ENCODE results near the gene KRTAP5-10. TPM values are rescaled to one million over a fixed set of nuclear protein-coding genes. Genes with fewer than 3 reads are reported as not detected.
A peak's percentile ranks its signal among the peaks of the same experiment; 100 is the strongest.
"Not testable (repeated sequence)": the region's sequence is repeated elsewhere in the genome, so short reads cannot be mapped to it uniquely, and the experiment has no call there.

Gene KRTAP5-10
- total and polyA plus RNA-seq, 8 donors = 0.14 to 0.27 TPM; not detected in 6

DNA sequence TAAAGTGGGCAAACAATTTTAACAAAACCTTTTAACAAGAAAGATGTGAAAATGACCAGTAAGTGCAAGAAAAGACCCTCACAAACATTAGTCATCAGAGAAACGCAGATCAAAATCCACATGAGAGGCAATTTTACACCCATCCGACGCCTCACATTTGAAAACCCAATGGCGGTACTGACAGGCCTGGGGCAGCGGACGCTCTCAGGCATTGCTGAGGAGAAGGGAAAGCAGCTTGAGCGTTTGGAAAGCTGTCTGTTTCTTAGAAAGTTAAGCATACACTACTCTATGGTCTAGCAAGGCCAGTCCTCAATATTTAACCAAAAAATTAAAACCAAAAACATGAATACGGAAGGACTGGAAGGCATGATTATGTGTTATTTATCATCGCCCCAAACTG, 29.5 kb upstream of the KRTAP5-10 start:
- intact Hi-C loops (cut with DNase I) = no loop called here
- TF ChIP-seq, protein P1, sequence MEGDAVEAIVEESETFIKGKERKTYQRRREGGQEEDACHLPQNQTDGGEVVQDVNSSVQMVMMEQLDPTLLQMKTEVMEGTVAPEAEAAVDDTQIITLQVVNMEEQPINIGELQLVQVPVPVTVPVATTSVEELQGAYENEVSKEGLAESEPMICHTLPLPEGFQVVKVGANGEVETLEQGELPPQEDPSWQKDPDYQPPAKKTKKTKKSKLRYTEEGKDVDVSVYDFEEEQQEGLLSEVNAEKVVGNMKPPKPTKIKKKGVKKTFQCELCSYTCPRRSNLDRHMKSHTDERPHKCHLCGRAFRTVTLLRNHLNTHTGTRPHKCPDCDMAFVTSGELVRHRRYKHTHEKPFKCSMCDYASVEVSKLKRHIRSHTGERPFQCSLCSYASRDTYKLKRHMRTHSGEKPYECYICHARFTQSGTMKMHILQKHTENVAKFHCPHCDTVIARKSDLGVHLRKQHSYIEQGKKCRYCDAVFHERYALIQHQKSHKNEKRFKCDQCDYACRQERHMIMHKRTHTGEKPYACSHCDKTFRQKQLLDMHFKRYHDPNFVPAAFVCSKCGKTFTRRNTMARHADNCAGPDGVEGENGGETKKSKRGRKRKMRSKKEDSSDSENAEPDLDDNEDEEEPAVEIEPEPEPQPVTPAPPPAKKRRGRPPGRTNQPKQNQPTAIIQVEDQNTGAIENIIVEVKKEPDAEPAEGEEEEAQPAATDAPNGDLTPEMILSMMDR (IDR thresholded peaks at IDR 0.05) = no peak
- no peaks in the 10 kb centered on the region for H3K9me3 ChIP-seq
- H3K27me3 ChIP-seq = no peaks in the 10 kb centered on the region
- no peaks in the 10 kb centered on the region for H3K36me3 ChIP-seq
- no peaks in the 10 kb centered on the region for H3K4me1 ChIP-seq
- ATAC-seq (no peak), DNase-seq (no peak)
- no peak overlapping the region for H3K27ac ChIP-seq
- no peak overlapping the region for H3K4me3 ChIP-seq

DNA sequence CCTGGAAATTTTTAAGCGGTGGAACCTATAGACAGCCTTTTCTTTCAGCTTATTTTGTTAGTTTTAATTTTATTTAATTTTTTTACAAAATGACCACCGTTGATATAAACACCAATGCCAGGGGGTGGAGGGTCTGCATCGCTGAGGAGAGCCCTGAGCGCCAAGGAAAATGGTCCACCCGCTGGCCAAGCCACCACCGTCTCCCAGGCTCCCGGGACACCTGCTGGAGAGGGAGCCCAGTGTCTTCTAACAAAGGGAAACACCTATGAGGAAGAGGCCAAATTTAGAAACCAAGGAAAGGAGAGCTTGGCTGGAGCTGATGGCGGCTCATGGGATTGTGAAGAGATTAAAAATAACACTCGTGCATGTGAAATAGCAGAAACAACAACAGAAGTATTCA, 27.8 kb upstream of the KRTAP5-10 start:
- Histone ChIP-seq H3K4me1 (no peaks in the 10 kb centered on the region), H3K9me3 (no peaks in the 10 kb centered on the region), H3K27ac (no peak overlapping the region), H3K27me3 (no peaks in the 10 kb centered on the region), H3K36me3 (no peaks in the 10 kb centered on the region), H3K4me3 (no peak overlapping the region)
- TF ChIP-seq, protein P1 (IDR thresholded peaks at IDR 0.05) = no peak
- ATAC-seq (no peak), DNase-seq (no peak)
- intact Hi-C loops (cut with DNase I) = no loop called here

DNA sequence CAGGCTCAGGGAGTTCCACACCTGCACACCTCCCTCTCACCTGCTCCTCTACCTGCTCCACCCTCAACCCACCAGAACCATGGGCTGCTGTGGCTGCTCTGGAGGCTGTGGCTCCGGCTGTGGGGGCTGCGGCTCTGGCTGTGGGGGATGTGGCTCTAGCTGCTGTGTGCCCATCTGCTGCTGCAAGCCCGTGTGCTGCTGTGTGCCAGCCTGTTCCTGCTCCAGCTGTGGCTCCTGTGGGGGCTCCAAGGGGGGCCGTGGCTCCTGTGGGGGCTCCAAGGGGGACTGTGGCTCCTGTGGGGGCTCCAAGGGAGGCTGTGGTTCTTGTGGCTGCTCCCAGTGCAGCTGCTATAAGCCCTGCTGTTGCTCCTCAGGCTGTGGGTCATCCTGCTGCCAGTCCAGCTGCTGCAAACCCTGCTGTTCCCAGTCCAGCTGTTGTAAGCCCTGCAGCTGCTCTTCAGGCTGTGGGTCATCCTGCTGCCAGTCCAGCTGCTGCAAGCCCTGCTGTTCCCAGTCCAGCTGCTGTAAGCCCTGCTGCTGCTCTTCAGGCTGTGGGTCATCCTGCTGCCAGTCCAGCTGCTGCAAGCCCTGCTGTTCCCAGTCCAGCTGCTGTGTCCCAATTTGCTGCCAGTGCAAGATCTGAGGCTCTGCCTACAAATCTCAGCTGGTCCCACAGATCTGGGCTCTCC, 27.2 kb upstream of the KRTAP5-10 start, which contains the start of gene KRTAP5-8:
KRTAP5-8 (plus strand) TSS at position 49 of the 689 bp plus-strand sequence; CDS start at position 80, 31 bp downstream.
- H3K9me3 ChIP-seq; H3K36me3 ChIP-seq; ATAC-seq; H3K4me3 ChIP-seq; H3K27me3 ChIP-seq; H3K4me1 ChIP-seq; H3K27ac ChIP-seq; intact Hi-C loops (cut with DNase I): not testable (repeated sequence)
- peak in 1 of 4 donors; percentile 28 for DNase-seq

DNA sequence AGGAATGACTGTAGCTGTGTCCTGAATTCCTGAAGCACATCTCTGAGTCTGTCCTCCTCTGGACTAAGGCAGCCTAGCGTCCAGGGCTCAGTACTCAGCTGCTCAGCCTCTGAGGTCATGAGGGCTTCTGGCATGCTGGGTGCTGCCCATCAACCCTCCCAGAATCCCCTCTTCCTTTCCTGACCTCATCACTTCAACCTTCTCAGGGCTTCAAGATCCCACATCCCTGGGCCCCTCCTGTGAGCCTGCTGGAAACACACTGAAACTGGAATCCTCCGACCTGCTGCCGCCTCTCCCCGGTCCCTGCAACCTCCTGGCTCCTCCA, 26.7 kb upstream of the KRTAP5-10 start:
- H3K27ac ChIP-seq = no peak overlapping the region
- ATAC-seq (no peak), DNase-seq (no peak)
- H3K36me3 ChIP-seq = no peaks in the 10 kb centered on the region
- intact Hi-C loops (cut with DNase I) = no loop called here
- TF ChIP-seq, protein P1 (IDR thresholded peaks at IDR 0.05) = no peak
- no peak overlapping the region for H3K4me3 ChIP-seq
- H3K9me3 ChIP-seq = no peaks in the 10 kb centered on the region
- H3K27me3 ChIP-seq = no peaks in the 10 kb centered on the region
- no peaks in the 10 kb centered on the region for H3K4me1 ChIP-seq

DNA sequence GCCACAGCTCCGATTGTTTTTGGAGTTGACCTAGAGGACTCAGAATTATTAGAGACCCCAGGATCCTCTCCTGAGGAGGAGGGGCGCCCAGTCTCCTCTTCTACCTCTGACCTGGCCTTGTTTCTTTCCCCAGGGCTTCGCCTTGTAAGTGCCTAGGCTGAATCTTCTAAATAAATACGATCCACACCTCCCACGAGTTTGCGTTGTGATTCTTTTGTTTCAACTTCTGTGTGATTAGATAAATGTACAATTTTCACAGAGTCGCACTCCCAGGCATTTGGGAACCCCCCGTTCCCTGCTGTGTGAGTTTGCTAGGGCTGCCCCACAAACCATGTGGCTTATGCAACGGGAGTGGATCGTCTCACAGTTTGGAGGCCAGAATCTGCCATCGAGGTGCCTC, 26.3 kb upstream of the KRTAP5-10 start:
- Histone ChIP-seq H3K36me3 (no peaks in the 10 kb centered on the region), H3K27me3 (no peaks in the 10 kb centered on the region), H3K4me1 (no peaks in the 10 kb centered on the region), H3K9me3 (no peaks in the 10 kb centered on the region), H3K4me3 (no peak overlapping the region), H3K27ac (no peak overlapping the region)
- TF ChIP-seq, protein P1 (IDR thresholded peaks at IDR 0.05) = no peak
- ATAC-seq = no peak
- intact Hi-C loops (cut with DNase I) = no loop called here
- DNase-seq = no peak

DNA sequence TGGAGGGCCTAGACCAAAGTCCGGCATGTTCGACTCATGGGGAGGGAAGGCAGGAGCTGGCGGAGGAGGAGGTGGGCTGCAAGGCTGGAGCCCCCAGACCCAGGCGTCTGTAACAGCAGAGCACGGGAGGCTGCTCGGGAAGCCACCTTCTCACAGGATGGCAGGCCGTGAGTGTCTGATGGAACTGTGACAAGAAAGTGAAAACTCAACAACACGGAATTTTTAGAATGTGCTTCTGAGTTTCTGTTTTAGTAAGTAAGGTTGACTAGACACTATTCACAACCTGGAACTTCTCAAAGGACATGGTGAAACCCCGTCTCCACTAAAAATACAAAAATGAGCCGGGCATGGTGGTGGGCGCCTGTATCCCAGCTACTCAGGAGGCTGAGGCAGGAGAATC, 25.4 kb upstream of the KRTAP5-10 start:
- H3K9me3 ChIP-seq; intact Hi-C loops (cut with DNase I); H3K4me1 ChIP-seq; ATAC-seq; DNase-seq; H3K4me3 ChIP-seq; H3K27ac ChIP-seq; H3K36me3 ChIP-seq; H3K27me3 ChIP-seq: not testable (repeated sequence)

DNA sequence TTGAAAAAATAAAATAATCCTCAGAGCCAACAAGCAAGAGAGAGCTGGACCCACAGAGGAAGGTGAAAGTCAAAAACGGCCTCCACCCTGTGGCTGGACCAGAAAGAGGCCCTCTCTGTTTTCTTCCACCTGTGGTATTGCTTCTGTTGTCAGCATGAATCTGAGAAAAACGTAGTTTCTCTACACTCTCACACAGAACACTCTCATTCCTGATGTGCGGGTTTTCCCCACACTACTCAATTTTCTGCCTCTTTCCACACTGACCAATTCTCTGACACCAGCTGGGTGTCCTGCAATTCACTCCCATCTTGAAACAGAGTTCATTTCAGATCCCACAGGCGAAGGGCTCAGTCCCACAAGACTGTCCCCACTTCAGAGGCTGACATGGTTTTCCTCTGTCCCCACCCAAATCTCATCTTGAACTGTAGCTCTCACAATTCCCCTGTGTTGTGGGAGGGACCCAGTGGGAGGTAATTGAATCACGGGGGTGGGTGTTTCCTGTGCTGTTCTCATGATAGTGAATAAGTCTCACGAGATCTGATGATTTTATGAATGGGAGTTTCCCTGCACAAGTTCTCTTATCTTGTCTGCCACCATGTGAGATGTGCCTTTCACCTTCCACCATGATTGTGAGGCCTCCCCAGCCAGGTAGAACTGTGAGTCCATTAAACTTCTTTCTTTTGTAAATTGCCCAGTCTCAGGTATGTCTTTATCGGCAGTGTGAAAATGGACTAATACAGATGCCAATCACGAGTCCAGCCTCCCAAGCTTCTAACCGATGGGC, 24.6 kb upstream of the KRTAP5-10 start:
- H3K36me3 ChIP-seq; intact Hi-C loops (cut with DNase I); ATAC-seq; H3K27me3 ChIP-seq; H3K4me1 ChIP-seq; H3K27ac ChIP-seq; H3K4me3 ChIP-seq; DNase-seq; H3K9me3 ChIP-seq: not testable (repeated sequence)

Measured in left lung (tissue), 10 donors.